ENCODE data around the gene VSIG10. TPM values are rescaled to one million over a fixed set of nuclear protein-coding genes. Genes with fewer than 3 reads are reported as not detected.

VSIG10 gene
- 10 to 100 TPM; 60.0 to 69.0 TPM for total RNA-seq

GRCh38 chr12:118103601-118104382 lies at the start of gene VSIG10:
VSIG10 (minus strand) TSS chr12:118104011; CDS start chr12:118103671, 340 bp downstream.
- H3K4me1 ChIP-seq: peaks cover 4% of the 10 kb centered on the region
- intact Hi-C loops (cut with DNase I): loop anchor here (5.0 kb wide), 1 partner anchor 41 kb away; the partner anchor contains the start of gene WSB2
- peak within 1 kb of the TSS; percentile 95 for H3K4me3 ChIP-seq

DNA sequence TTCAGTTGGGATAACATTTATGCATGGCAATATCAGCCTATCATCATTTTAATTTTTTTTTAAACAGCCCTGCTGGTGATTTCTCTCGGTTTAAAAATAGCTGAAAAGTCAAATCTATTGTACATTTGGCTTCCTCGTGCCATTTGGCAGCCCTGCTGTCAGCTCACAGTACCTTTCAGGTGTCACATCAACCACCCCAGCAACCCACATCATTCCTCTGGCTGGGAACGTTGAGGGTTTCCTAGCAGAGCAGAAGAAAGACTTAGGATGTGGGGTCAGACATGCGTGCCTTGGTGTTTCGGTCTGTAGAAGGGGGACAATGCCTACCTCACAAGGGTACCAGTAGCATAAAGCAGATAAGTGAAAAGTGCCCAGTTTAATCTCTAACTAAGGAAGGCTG lies 47.9 kb upstream of the VSIG10 start:
- Histone ChIP-seq H3K4me1 (no peaks in the 10 kb centered on the region), H3K4me3 (no peak overlapping the region), H3K9ac (ENCODE audit: low read depth in 2 of 2, low read length in 2 of 2) (no peak overlapping the region), H3K36me3 (no peaks in the 10 kb centered on the region), H3K9me3 (no peaks in the 10 kb centered on the region), H3K27me3 (no peaks in the 10 kb centered on the region), H3K27ac (no peak overlapping the region)
- TF ChIP-seq, protein P1, sequence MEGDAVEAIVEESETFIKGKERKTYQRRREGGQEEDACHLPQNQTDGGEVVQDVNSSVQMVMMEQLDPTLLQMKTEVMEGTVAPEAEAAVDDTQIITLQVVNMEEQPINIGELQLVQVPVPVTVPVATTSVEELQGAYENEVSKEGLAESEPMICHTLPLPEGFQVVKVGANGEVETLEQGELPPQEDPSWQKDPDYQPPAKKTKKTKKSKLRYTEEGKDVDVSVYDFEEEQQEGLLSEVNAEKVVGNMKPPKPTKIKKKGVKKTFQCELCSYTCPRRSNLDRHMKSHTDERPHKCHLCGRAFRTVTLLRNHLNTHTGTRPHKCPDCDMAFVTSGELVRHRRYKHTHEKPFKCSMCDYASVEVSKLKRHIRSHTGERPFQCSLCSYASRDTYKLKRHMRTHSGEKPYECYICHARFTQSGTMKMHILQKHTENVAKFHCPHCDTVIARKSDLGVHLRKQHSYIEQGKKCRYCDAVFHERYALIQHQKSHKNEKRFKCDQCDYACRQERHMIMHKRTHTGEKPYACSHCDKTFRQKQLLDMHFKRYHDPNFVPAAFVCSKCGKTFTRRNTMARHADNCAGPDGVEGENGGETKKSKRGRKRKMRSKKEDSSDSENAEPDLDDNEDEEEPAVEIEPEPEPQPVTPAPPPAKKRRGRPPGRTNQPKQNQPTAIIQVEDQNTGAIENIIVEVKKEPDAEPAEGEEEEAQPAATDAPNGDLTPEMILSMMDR (IDR thresholded peaks at IDR 0.05): no peak
- intact Hi-C loops (cut with DNase I): no loop called here
- no peak for DNase-seq

More at GRCh38 chr12:118103601-118104382, at the start of gene VSIG10:
- Histone ChIP-seq H3K36me3 (no peaks in the 10 kb centered on the region), H3K27ac (peak within 1 kb of the TSS; percentile 89), H3K9ac (ENCODE audit: low read depth in 2 of 2, low read length in 2 of 2) (peak within 1 kb of the TSS; percentile 81 to 94), H3K27me3 (no peaks in the 10 kb centered on the region), H3K9me3 (no peaks in the 10 kb centered on the region)
- TF ChIP-seq, protein P1 (IDR thresholded peaks at IDR 0.05): no peak
- peak; percentile 88 for DNase-seq

DNA sequence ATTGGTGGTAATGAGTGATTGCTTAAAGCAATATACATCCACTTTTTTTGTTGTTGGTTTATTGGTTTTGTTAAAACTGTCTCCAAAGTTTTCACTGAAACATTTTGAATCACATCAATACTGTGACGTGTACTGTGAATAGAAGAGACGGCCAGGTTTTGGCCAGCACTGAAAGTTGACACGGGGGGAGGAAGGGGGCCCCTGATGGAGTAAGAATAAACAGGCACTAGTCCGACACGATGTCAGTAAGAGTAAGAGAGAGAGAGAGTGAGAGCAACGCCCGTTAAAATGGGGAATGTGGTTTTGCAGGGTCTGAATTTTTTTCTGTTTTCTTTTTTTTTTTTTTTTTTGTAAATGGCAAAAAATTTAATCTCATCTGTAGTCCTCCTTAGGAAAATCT lies 46.8 kb upstream of the VSIG10 start:
- H3K9me3 ChIP-seq: no peaks in the 10 kb centered on the region
- H3K9ac ChIP-seq (ENCODE audit: low read depth in 2 of 2, low read length in 2 of 2): no peak overlapping the region
- H3K27ac ChIP-seq: no peak overlapping the region
- intact Hi-C loops (cut with DNase I): no loop called here
- no peak for DNase-seq
- no peaks in the 10 kb centered on the region for H3K4me1 ChIP-seq
- H3K27me3 ChIP-seq: no peaks in the 10 kb centered on the region
- H3K4me3 ChIP-seq: no peak overlapping the region
- H3K36me3 ChIP-seq: no peaks in the 10 kb centered on the region
- TF ChIP-seq, protein P1 (IDR thresholded peaks at IDR 0.05): no peak

GRCh38 chr12:118148287-118148686 lies 44.5 kb upstream of the VSIG10 start:
- no peak overlapping the region for H3K4me3 ChIP-seq
- no peaks in the 10 kb centered on the region for H3K36me3 ChIP-seq
- H3K9me3 ChIP-seq: no peaks in the 10 kb centered on the region

GRCh38 chr12:118145798-118146156 lies 42.0 kb upstream of the VSIG10 start:
- Histone ChIP-seq H3K9me3 (no peaks in the 10 kb centered on the region), H3K36me3 (no peaks in the 10 kb centered on the region), H3K9ac (ENCODE audit: low read depth in 2 of 2, low read length in 2 of 2) (no peak overlapping the region), H3K27me3 (no peaks in the 10 kb centered on the region), H3K4me1 (no peaks in the 10 kb centered on the region), H3K27ac (no peak overlapping the region), H3K4me3 (no peak overlapping the region)
- TF ChIP-seq, protein P1 (IDR thresholded peaks at IDR 0.05): no peak
- intact Hi-C loops (cut with DNase I): no loop called here
- DNase-seq: no peak

More at GRCh38 chr12:118148287-118148686, 44.5 kb upstream of the VSIG10 start:
- no peak for DNase-seq
- intact Hi-C loops (cut with DNase I): no loop called here
- TF ChIP-seq, protein P1 (IDR thresholded peaks at IDR 0.05): no peak
- Histone ChIP-seq H3K9ac (ENCODE audit: low read depth in 2 of 2, low read length in 2 of 2) (no peak overlapping the region), H3K4me1 (no peaks in the 10 kb centered on the region), H3K27ac (no peak overlapping the region), H3K27me3 (no peaks in the 10 kb centered on the region)
